Gastroesophageal sphincter (tissue), 3 donors: ENCODE results near the gene C1QB.

Experiments used
- CTCF ChIP-seq, 4 experiments: fragments of 200-600 bp in 2 of 4; fragments of 450-650 bp in 2 of 4; sonication (generic) in 1 of 4; IDR thresholded peaks; one replicate each; pipeline ENCODE4 v1.5.1; 2017 to 2019; ENCODE audit warnings: antibody characterized with exemption in 4 of 4, mild to moderate bottlenecking in 2 of 4, moderate library complexity in 2 of 4
- EP300 ChIP-seq: sonication (generic); formaldehyde crosslinking; IDR thresholded peaks from one replicate; pipeline ENCODE4 v1.6.1; 2017; ENCODE audit warnings: antibody characterized with exemption, mild to moderate bottlenecking
- POLR2A ChIP-seq, 2 donors: fragments of 450-650 bp; IDR thresholded peaks; one replicate each; pipeline ENCODE4 v1.6.1; 2017; ENCODE audit warnings: antibody characterized with exemption in 2 of 2, mild to moderate bottlenecking in 2 of 2, moderate library complexity in 1 of 2
- POLR2AphosphoS5 ChIP-seq: sonication (generic); formaldehyde crosslinking; IDR thresholded peaks from one replicate; pipeline ENCODE4 v1.6.1; 2017; ENCODE audit warnings: antibody characterized with exemption

- TF ChIP-seq CTCF (IDR thresholded peaks at IDR 0.05) (no peak), POLR2A (IDR thresholded peaks at IDR 0.05) (no peak), POLR2AphosphoS5 (no peak), EP300 (no peak)
These were observed 9.1 kb upstream of the C1QB start for GRCh38 chr1:22643928-22644327.
